Ishikawa (cell line): ENCODE data around the gene TBCA.

Source experiments
- CEBPB ChIP-seq: IDR thresholded peaks from 2 replicates; pipeline ENCODE4 v1.6.1; 2012
- CREB1 ChIP-seq: IDR thresholded peaks from 2 replicates; pipeline ENCODE4 v1.6.1; 2012; ENCODE audit warnings: low read depth
- EGR1 ChIP-seq: IDR thresholded peaks from 2 replicates; pipeline ENCODE4 v1.6.1; 2012
- EP300 ChIP-seq: IDR thresholded peaks from 2 replicates; pipeline ENCODE4 v1.6.1; 2012; ENCODE audit warnings: borderline replicate concordance
- FOXM1 ChIP-seq: IDR thresholded peaks from 2 replicates; pipeline ENCODE4 v1.6.1; 2012; ENCODE audit warnings: low read depth, borderline replicate concordance
- NFIC ChIP-seq: IDR thresholded peaks from 2 replicates; pipeline ENCODE4 v1.6.1; 2012
- RAD21 ChIP-seq: IDR thresholded peaks from 2 replicates; pipeline ENCODE4 v1.6.1; 2012; ENCODE audit warnings: low read depth
- REST ChIP-seq: IDR thresholded peaks from 2 replicates; pipeline ENCODE4 v1.6.1; 2012; ENCODE audit warnings: low read depth, mild to moderate bottlenecking
- TAF1 ChIP-seq: IDR thresholded peaks from 2 replicates; pipeline ENCODE4 v1.6.1; 2012; ENCODE audit warnings: low read depth, mild to moderate bottlenecking
- TCF12 ChIP-seq: IDR thresholded peaks from 2 replicates; pipeline ENCODE4 v1.6.1; 2012; ENCODE audit warnings: low read depth
- TEAD4 ChIP-seq: IDR thresholded peaks from 2 replicates; pipeline ENCODE4 v1.6.1; 2012
- USF1 ChIP-seq: IDR thresholded peaks from 2 replicates; pipeline ENCODE4 v1.6.1; 2012
- YY1 ChIP-seq: IDR thresholded peaks from 2 replicates; pipeline ENCODE4 v1.6.1; 2012; ENCODE audit warnings: low read depth
- ZBTB7A ChIP-seq: IDR thresholded peaks from 2 replicates; pipeline ENCODE4 v1.6.1; 2012; ENCODE audit warnings: low read depth
- TF ChIP-seq, protein P1 (sequence below): IDR thresholded peaks from 2 replicates; pipeline ENCODE4 v1.6.1; 2012

The TBCA gene

GRCh38 chr5:77725616-77726015, 50.5 kb downstream of the TBCA start:
- TF ChIP-seq EP300 (no peak), CEBPB (no peak), TCF12 (no peak), NFIC (no peak), FOXM1 (no peak)
- TF ChIP-seq, protein P1, sequence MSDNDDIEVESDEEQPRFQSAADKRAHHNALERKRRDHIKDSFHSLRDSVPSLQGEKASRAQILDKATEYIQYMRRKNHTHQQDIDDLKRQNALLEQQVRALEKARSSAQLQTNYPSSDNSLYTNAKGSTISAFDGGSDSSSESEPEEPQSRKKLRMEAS: no peak

DNA sequence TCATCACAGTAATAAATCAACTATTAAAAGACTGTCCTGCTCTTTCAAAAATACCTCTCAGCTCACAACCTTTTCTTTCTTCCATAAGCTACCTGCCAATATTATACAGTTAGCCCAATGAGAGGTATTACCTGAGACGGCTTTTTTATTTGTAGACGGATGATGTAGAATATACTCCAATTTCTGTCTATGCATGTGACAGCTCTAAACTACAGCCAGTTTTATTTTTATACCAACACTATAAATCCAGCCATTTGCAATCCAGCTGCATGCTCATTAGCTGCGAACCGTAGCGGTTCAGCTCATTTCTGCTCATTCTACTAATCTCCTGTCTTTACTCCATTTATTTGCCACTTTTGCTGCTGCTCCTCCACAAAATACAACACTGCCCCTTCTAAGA, 51.2 kb downstream of the TBCA start:
- TF ChIP-seq EGR1 (no peak), FOXM1 (no peak), EP300 (no peak), NFIC (no peak), RAD21 (no peak), REST (no peak), ZBTB7A (no peak), TCF12 (no peak), TEAD4 (no peak), CEBPB (no peak), USF1 (no peak), TAF1 (no peak), CREB1 (no peak), YY1 (no peak)
- TF ChIP-seq, protein P1: no peak

DNA sequence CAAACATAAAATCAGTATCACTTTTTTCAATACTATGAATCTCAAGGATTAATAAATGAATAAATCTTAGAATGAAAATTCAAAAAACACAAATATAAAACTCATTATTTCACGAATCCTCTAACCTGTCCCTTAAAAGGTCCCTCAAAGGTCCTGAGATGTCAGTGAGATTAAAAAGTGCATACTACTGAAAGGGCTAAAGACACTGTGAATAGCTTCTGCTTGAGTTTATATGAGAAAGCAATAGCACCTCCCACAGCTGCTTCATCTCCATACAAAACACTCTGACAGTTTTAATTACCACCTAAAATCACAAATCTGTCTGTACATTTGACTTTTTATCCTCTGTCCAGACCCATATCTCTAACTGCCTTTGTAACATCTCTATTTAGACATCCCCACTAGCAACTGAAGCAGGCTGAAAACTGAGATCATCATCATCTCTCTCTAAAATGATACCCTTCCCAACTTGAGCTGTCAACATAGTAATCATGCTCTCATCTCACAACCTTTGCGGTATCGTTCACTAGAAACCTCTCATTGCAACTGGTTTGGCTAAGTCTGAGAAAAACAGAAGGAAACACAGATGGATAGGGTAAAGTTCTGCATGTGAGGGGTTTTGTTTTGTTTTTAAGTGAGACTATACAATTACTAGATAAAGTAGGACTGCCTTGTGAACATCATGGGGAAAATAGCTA, 56.3 kb downstream of the TBCA start:
- TF ChIP-seq USF1: no peak
- TF ChIP-seq TEAD4: no peak
- no peak for TF ChIP-seq EGR1
- no peak for TF ChIP-seq CREB1
- no peak for TF ChIP-seq EP300
- no peak for TF ChIP-seq TCF12
- TF ChIP-seq FOXM1: no peak
- TF ChIP-seq, protein P1: no peak
- TF ChIP-seq REST: no peak
- no peak for TF ChIP-seq ZBTB7A
- no peak for TF ChIP-seq RAD21
- no peak for TF ChIP-seq YY1
- TF ChIP-seq TAF1: no peak
- TF ChIP-seq NFIC: no peak
- no peak for TF ChIP-seq CEBPB

DNA sequence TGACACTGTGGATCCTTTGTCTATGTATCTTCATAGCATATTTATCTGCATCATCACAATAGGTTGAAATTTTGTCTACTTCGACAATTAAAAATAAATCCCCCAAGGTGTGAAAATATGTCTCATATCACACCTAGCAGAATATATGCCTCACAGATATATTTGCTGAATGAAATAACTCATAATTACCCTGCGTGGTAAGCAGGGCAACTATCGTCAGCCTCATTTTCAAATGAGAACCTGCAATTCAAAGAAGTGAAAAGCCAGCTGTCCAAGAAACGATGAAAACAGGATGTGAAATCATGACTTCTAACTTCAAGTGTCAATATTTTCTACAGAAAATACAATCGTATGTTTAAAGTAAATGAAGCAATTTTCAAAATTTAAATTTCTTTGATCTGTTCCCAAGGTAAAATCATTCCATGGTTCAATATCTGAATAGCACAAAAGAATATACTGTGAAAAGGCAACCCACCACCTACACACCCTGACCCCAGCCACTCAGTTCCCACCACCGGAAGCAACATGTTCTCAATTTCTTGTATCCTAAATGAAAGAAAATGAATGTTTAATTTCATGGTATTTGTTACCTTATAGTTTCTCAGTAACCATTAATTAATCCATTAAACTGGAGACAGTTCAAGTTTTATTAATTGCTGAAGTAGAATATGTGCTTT, 57.1 kb downstream of the TBCA start:
- TF ChIP-seq, protein P1: no peak
- TF ChIP-seq EGR1 (no peak), REST (no peak), NFIC (no peak), USF1 (no peak), ZBTB7A (no peak), EP300 (no peak), CREB1 (no peak), RAD21 (no peak)
